ENCODE measurements around the gene PRSS56. TPM values are rescaled to one million over a fixed set of nuclear protein-coding genes. Genes with fewer than 3 reads are reported as not detected.

PRSS56 gene
- polyA plus RNA-seq, 4 donors = not detected

DNA sequence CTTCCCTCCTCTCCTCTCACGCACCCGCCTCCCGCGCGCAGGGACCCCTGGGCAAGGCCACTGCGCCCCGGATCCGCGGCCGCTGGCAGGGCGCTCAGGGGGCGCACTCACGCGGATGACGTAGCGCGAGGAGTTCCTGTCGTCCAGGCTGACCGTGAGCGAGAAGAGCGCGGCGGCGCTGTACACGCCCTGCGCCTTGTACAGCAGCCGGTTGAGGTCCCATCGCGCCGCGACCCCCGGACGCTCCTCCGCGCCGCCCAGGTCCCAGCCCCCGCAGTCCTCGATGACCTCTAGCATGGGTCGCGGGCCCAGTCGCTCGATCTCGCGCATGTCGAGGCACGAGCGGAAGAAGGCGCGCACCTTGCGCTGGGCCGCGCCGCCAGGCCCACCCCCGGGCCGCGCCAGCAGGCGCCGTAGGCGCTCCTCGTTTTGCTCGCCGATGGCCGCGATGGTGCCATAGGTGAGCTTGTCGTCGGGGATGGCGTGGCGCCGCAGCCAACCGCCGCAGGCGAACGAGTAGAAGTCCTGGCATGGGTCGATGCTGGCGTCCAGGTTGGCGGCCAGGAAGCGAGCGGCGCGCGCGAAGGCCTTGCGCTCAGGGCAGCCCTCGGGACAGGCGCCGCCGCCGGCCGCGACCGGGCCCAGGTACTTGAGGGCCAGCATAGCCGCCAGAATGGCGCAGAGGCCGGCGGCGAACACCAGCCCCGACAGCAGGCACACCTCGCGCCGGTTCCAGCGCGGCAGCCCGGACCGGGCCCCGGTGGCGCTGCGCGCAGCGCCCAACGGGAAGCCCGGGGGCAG, 34.2 kb upstream of the PRSS56 start:
- no peak overlapping the region for H3K4me3 ChIP-seq (ENCODE audit: low read depth in 1 of 3, low read length in 3 of 3)
- H3K36me3 ChIP-seq (ENCODE audit: control insufficient read depth in 3 of 3, insufficient read depth in 2 of 3, low read depth in 1 of 3, low read length in 3 of 3) = no peaks in the 10 kb centered on the region
- H3K9me3 ChIP-seq (ENCODE audit: control insufficient read depth in 2 of 2, insufficient read depth in 1 of 2, low read depth in 1 of 2, low read length in 1 of 2) = no peaks in the 10 kb centered on the region
- no peak overlapping the region for H3K27ac ChIP-seq (ENCODE audit: low read depth in 1 of 3, low read length in 2 of 3)
- FAIRE-seq (no peak), DNase-seq (peak in 1 of 2 donors; percentile 46)
- peaks cover 0 to 3% (median 0%) of the 10 kb centered on the region in 3 donors for H3K4me1 ChIP-seq (ENCODE audit: control insufficient read depth in 3 of 3, insufficient read depth in 2 of 3, low read depth in 1 of 3, low read length in 2 of 3)
- 3 to 11% (median 5%) methylated on average over 66 to 111 of the region's 111 CpGs for WGBS, 3 donors
- peaks cover 23 to 77% (median 29%) of the 10 kb centered on the region in 3 donors for H3K27me3 ChIP-seq (ENCODE audit: control insufficient read depth in 3 of 3, insufficient read depth in 3 of 3, low read length in 3 of 3)

GRCh38 chr2:232486558-232487384, 33.4 kb upstream of the PRSS56 start:
- Histone ChIP-seq H3K27me3 (ENCODE audit: control insufficient read depth in 3 of 3, insufficient read depth in 3 of 3, low read length in 3 of 3) (peaks cover 23 to 71% (median 29%) of the 10 kb centered on the region in 3 donors), H3K4me3 (ENCODE audit: low read depth in 1 of 3, low read length in 3 of 3) (peak overlapping the region in 1 of 3 donors; percentile 23), H3K4me1 (ENCODE audit: control insufficient read depth in 3 of 3, insufficient read depth in 2 of 3, low read depth in 1 of 3, low read length in 2 of 3) (peaks cover 0 to 3% (median 0%) of the 10 kb centered on the region in 3 donors), H3K36me3 (ENCODE audit: control insufficient read depth in 3 of 3, insufficient read depth in 2 of 3, low read depth in 1 of 3, low read length in 3 of 3) (no peaks in the 10 kb centered on the region), H3K27ac (ENCODE audit: low read depth in 1 of 3, low read length in 2 of 3) (no peak overlapping the region), H3K9me3 (ENCODE audit: control insufficient read depth in 2 of 2, insufficient read depth in 1 of 2, low read depth in 1 of 2, low read length in 1 of 2) (no peaks in the 10 kb centered on the region)
- DNase-seq = peak in 1 of 2 donors; percentile 31
- WGBS, 3 donors = 3 to 9% (median 4%) methylated on average over 55 to 74 of the region's 74 CpGs
- FAIRE-seq = no peak

DNA sequence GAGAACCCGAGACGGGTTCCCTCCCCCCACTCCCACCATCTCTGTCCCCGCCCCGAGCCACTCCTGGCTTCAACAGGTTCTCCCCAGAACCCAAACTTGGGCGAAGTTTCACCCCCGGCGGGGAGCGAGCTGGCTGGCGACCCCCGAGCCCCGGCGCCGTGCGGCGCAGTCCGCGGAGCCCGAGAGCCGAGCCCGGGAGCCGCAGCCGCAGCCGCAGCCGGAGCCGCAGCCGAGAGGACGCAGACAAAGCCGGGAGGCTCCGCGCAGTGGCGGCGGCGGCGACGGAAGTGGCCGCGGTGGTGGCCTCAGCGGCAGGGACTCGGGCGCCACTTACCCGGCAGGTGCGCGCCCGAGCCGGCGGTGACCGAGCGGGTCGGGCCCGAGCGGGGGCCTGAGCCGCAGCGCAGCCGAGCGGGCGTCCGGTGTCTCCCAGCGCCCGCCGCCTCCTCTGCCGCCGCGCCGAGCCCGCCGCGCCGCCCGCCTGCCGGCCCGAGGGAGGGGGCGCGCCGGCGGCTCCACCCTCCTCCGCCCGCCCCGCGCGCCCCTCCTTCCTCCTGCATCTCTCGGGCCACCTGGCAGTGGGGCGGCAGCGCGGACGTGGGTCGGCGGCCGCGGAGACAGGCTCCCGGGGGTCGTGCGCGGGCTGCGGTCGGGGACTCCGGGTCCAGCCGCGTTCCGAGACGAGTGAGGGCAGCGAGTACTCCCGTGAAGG, 32.6 kb upstream of the PRSS56 start, which contains the start of gene ECEL1:
Gene ECEL1, minus strand, starts transcription at position 450 of the 712 bp plus-strand sequence. CDS start 1,181 bp downstream, outside the sequence.
- Histone ChIP-seq H3K27ac (ENCODE audit: low read depth in 1 of 3, low read length in 2 of 3) (no peak within 1 kb of the TSS), H3K9me3 (ENCODE audit: control insufficient read depth in 2 of 2, insufficient read depth in 1 of 2, low read depth in 1 of 2, low read length in 1 of 2) (no peaks in the 10 kb centered on the region), H3K36me3 (ENCODE audit: control insufficient read depth in 3 of 3, insufficient read depth in 2 of 3, low read depth in 1 of 3, low read length in 3 of 3) (no peaks in the 10 kb centered on the region), H3K27me3 (ENCODE audit: control insufficient read depth in 3 of 3, insufficient read depth in 3 of 3, low read length in 3 of 3) (peaks cover 23 to 70% (median 29%) of the 10 kb centered on the region in 3 donors), H3K4me3 (ENCODE audit: low read depth in 1 of 3, low read length in 3 of 3) (peak within 1 kb of the TSS in 1 of 3 donors; percentile 23), H3K4me1 (ENCODE audit: control insufficient read depth in 3 of 3, insufficient read depth in 2 of 3, low read depth in 1 of 3, low read length in 2 of 3) (peaks cover 0 to 3% (median 0%) of the 10 kb centered on the region in 3 donors)
- WGBS, 3 donors = 2 to 11% (median 2%) methylated on average over 35 to 102 of the region's 102 CpGs
- DNase-seq = peak in 1 of 2 donors; percentile 49
- FAIRE-seq = no peak

GRCh38 chr2:232488097-232488711, 32.0 kb upstream of the PRSS56 start:
- DNase-seq = no peak
- Histone ChIP-seq H3K9me3 (ENCODE audit: control insufficient read depth in 2 of 2, insufficient read depth in 1 of 2, low read depth in 1 of 2, low read length in 1 of 2) (no peaks in the 10 kb centered on the region), H3K27ac (ENCODE audit: low read depth in 1 of 3, low read length in 2 of 3) (no peak overlapping the region), H3K4me1 (ENCODE audit: control insufficient read depth in 3 of 3, insufficient read depth in 2 of 3, low read depth in 1 of 3, low read length in 2 of 3) (peaks cover 0 to 3% (median 0%) of the 10 kb centered on the region in 3 donors), H3K27me3 (ENCODE audit: control insufficient read depth in 3 of 3, insufficient read depth in 3 of 3, low read length in 3 of 3) (peaks cover 23 to 67% (median 29%) of the 10 kb centered on the region in 3 donors), H3K36me3 (ENCODE audit: control insufficient read depth in 3 of 3, insufficient read depth in 2 of 3, low read depth in 1 of 3, low read length in 3 of 3) (no peaks in the 10 kb centered on the region), H3K4me3 (ENCODE audit: low read depth in 1 of 3, low read length in 3 of 3) (no peak overlapping the region)
- no peak for FAIRE-seq
- 33 to 52% (median 47%) methylated on average over 14 to 16 of the region's 16 CpGs for WGBS, 3 donors

GRCh38 chr2:232488721-232489300, 31.4 kb upstream of the PRSS56 start:
- FAIRE-seq (no peak), DNase-seq (no peak)
- Histone ChIP-seq H3K27me3 (ENCODE audit: control insufficient read depth in 3 of 3, insufficient read depth in 3 of 3, low read length in 3 of 3) (peaks cover 23 to 62% (median 29%) of the 10 kb centered on the region in 3 donors), H3K4me3 (ENCODE audit: low read depth in 1 of 3, low read length in 3 of 3) (no peak overlapping the region), H3K9me3 (ENCODE audit: control insufficient read depth in 2 of 2, insufficient read depth in 1 of 2, low read depth in 1 of 2, low read length in 1 of 2) (no peaks in the 10 kb centered on the region), H3K27ac (ENCODE audit: low read depth in 1 of 3, low read length in 2 of 3) (no peak overlapping the region), H3K4me1 (ENCODE audit: control insufficient read depth in 3 of 3, insufficient read depth in 2 of 3, low read depth in 1 of 3, low read length in 2 of 3) (peaks cover 0 to 3% (median 0%) of the 10 kb centered on the region in 3 donors), H3K36me3 (ENCODE audit: control insufficient read depth in 3 of 3, insufficient read depth in 2 of 3, low read depth in 1 of 3, low read length in 3 of 3) (no peaks in the 10 kb centered on the region)
- WGBS, 3 donors = 82 to 87% (median 84%) methylated on average over 5 of the region's 5 CpGs

DNA sequence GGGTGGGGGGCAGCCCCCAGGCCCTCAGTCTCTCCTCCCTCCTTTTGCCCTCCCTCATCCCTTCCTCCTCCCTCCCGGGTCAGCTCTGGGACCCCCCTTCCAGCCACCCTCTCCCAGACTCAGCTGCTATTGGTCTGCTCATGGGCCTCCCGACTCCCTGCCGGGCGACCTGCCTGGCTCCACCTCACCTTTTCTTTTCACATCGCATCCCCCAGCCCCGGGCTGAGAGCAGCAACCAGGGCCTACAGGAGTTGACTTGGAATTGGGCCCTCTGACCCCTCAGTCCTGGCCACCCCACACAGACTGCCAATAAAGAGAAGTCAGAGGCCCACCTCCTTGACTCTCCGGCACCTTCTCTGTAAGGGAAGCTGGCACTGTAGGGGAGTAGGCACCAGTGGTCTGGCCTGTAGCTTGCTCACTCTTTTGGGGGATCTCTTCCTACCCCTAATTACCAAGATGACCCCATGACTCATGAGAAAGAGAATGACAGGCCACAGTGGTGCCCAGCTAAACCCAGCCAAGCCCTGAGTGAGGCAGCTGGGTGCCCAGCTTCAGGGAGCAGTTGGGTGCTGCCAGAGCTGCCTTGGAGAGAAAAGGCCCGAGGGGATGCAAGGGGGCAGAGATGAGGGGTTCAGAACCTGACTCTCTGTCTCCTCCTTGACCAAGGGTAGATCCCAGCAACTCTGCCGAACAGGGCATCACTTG, 30.5 kb upstream of the PRSS56 start:
- no peak for FAIRE-seq
- H3K27ac ChIP-seq (ENCODE audit: low read depth in 1 of 3, low read length in 2 of 3) = no peak overlapping the region
- 67 to 72% (median 72%) methylated on average over 9 of the region's 9 CpGs for WGBS, 3 donors
- H3K4me1 ChIP-seq (ENCODE audit: control insufficient read depth in 3 of 3, insufficient read depth in 2 of 3, low read depth in 1 of 3, low read length in 2 of 3) = peaks cover 0 to 3% (median 0%) of the 10 kb centered on the region in 3 donors
- no peaks in the 10 kb centered on the region for H3K9me3 ChIP-seq (ENCODE audit: control insufficient read depth in 2 of 2, insufficient read depth in 1 of 2, low read depth in 1 of 2, low read length in 1 of 2)
- no peak overlapping the region for H3K4me3 ChIP-seq (ENCODE audit: low read depth in 1 of 3, low read length in 3 of 3)
- peaks cover 22 to 53% (median 23%) of the 10 kb centered on the region in 3 donors for H3K27me3 ChIP-seq (ENCODE audit: control insufficient read depth in 3 of 3, insufficient read depth in 3 of 3, low read length in 3 of 3)
- no peaks in the 10 kb centered on the region for H3K36me3 ChIP-seq (ENCODE audit: control insufficient read depth in 3 of 3, insufficient read depth in 2 of 3, low read depth in 1 of 3, low read length in 3 of 3)
- DNase-seq = no peak

Measured in small intestine (tissue), 7 donors.